ENCODE measurements around the gene LCN9.
A peak's percentile ranks its signal among the peaks of the same experiment; 100 is the strongest.
"Not testable (repeated sequence)": the region's sequence is repeated elsewhere in the genome, so short reads cannot be mapped to it uniquely, and the experiment has no call there.

Gene LCN9

GRCh38 chr9:135644631-135645218 is 18.4 kb upstream of the LCN9 start:
- FAIRE-seq (no peak), DNase-seq (ENCODE audit: insufficient read length, low spot score) (no peak)

GRCh38 chr9:135647884-135648283 is 15.2 kb upstream of the LCN9 start:
- FAIRE-seq = no peak
- no peak for DNase-seq (ENCODE audit: insufficient read length, low spot score)

DNA sequence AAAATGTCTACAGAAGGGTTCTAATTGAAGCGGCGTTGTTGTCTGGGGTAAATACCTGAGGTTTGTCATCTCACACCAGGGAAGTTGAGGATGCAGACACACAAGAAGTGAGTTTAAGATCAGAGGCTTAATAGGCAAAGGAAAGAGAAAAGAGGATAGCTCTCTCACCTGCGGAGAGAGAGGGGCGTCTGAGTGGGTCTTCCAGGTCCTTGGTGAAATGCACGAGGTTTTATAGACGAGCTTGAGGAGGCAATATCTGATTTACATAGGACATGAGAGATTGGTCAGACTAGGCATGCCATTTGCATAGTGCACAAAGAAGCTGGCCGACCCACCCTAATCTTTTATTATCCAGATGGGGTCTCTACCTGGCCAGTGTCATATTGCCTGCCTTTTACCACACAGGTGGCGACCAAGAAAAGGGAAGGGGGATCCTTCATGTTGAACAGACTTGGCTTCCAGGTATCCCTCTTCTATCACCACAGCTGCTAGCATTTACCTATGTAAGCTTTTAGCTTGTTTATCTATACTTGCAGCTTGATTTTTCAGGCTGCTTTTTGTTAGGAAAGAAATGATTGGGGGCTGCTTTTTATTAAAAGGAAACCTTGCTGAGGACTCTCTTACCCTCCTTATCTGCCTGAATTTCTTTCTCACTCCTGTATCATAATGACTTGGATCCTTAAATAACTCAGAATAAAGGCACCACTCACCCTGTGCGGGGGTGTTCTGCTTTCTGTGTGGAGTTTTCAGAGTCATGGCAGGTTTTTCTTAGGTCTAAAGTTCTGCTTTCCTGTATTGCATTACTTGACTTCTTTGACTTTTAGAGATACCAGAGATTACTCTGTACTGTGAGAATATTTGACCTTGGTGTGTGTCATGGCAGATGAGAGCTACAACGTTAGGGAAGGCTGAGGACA is 14.4 kb upstream of the LCN9 start:
- FAIRE-seq (no peak), DNase-seq (ENCODE audit: insufficient read length, low spot score) (no peak)

DNA sequence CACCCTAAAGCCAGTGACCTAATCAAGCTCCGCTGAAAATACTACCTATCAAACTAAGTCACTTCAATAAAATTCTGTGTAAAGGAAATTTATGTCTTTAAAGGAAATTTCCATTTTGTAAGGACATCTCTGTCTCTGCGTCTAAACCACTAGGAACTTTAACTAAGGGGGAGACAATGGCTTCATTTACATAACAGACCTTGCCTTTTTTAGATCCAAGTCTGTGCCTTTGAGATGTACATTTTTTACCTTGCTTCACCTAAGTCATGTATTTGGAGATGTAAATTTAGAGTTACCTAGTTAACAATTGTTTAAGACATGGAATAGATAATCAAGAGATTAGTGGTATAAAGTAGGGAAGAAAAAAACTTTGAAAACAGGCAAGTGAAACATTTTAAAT is 13.6 kb upstream of the LCN9 start:
- FAIRE-seq = no peak

DNA sequence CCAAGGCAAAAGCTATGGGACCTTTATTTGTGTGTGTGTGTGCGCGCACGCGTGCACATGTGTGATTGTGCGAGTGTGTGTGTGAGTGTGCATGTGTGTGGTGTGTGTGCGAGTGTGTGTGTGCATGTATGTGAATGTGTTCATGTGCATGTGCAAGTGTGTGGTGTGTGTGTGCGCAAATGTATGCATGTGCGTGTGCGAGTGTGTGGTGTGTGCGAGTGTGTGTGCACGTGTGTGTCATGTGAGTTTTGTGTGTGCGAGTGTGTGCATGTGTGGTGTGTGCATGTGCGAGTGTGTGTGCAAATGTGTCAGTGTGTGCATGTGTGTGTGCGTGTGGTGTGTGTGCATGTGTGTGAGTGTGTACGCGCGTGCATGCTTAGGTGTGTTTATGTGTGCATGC is 12.7 kb upstream of the LCN9 start:
- FAIRE-seq = peak; percentile 92

More for the DNA sequence above, 13.6 kb upstream of the LCN9 start:
- DNase-seq (ENCODE audit: insufficient read length, low spot score) = no peak

GRCh38 chr9:135655317-135655716 is 7.8 kb upstream of the LCN9 start:
- FAIRE-seq (no peak), DNase-seq (ENCODE audit: insufficient read length, low spot score) (no peak)

More for the DNA sequence above, 12.7 kb upstream of the LCN9 start:
- no peak for DNase-seq (ENCODE audit: insufficient read length, low spot score)

DNA sequence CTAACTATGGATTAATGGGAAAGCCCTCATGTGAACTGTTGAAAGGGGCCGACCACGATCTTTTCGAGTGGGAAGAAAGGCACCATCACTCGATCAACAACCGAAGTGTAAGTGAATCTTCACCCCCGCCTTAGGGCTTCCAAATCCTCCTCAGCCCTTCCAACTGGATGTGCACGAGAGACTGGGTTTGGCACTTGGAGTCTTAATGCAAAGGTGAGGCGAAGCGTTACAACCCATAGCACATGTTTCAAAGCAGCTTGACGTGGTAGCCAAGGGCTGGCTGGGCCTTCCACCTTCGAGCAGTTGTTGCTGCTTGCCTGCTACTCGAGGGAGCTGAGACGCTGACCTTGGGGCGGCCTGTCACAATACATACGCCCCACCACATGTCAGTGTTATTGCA is 5.7 kb upstream of the LCN9 start:
- FAIRE-seq = no peak
- DNase-seq (ENCODE audit: insufficient read length, low spot score) = no peak

- no peak for DNase-seq (ENCODE audit: insufficient read length, low spot score)
- FAIRE-seq = no peak
These were observed 3.9 kb upstream of the LCN9 start for GRCh38 chr9:135659252-135659651.

- no peak for FAIRE-seq
These were observed 2.7 kb upstream of the LCN9 start for GRCh38 chr9:135660407-135660806.

GRCh38 chr9:135661816-135662560 is 1.1 kb upstream of the LCN9 start:
- no peak for FAIRE-seq

More at GRCh38 chr9:135660407-135660806, 2.7 kb upstream of the LCN9 start:
- DNase-seq (ENCODE audit: insufficient read length, low spot score) = no peak

GRCh38 chr9:135663451-135663770 is 302 bp downstream of the LCN9 start:
- FAIRE-seq (no peak), DNase-seq (ENCODE audit: insufficient read length, low spot score) (no peak)

More at GRCh38 chr9:135661816-135662560, 1.1 kb upstream of the LCN9 start:
- DNase-seq (ENCODE audit: insufficient read length, low spot score) = no peak

- no peak for DNase-seq (ENCODE audit: insufficient read length, low spot score)
- no peak for FAIRE-seq
These were observed 748 bp downstream of the LCN9 start for GRCh38 chr9:135663857-135664256.

DNA sequence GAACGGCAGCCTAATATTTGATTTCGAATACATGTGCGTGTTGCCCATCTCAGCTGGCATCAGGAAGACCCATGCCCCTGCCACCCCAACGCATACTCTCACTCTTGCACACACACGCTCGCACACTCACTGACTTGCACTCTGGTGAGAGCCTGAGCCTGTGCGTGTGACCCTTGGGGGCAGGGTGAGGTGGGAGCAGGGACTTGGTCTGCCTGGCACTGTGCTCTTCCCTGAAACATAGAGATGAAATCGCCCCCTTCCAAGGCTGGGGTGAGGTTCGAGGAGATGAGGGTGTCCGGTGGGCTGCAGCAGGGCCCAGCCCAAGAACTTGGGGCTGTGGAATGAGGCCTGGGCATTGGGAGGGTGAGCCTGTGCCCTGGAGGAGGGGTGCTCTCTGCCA is 1.2 kb downstream of the LCN9 start:
- FAIRE-seq (no peak), DNase-seq (ENCODE audit: insufficient read length, low spot score) (no peak)

- no peak for DNase-seq (ENCODE audit: insufficient read length, low spot score)
- FAIRE-seq = no peak
These were observed 2.0 kb downstream of the LCN9 start for GRCh38 chr9:135664801-135665794.

- FAIRE-seq (no peak), DNase-seq (ENCODE audit: insufficient read length, low spot score) (no peak)
These were observed 2.7 kb downstream of the LCN9 start for GRCh38 chr9:135665795-135666189.

- no peak for FAIRE-seq
These were observed 3.7 kb downstream of the LCN9 start for GRCh38 chr9:135666534-135667462.

DNA sequence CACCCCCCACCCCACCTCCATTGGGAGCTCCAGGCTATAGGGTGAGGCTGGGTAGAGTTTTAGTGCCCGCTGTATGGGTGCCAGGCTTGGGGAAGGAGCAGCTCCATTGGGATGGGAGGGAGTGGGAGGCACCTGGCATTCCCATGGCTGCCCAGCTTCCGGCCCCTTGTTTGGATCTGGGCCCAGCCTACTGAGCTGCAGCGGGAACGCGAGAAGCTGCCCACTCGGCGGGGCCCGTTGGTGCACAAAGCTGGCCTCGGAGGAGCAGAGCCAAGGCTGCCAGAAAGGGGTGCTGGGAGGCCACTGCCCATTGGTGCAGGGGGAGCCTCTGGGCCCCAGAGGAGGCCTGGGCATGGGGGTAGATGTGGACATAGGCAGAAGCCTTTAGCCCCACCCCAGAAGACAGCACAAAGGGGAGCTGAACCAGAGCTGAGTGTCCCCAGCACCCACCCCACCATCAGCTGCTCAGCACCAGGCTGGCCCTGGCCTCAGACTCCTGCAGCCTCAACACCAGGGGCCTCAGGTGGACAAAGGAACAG is 4.4 kb downstream of the LCN9 start:
- FAIRE-seq = no peak

More at GRCh38 chr9:135666534-135667462, 3.7 kb downstream of the LCN9 start:
- DNase-seq (ENCODE audit: insufficient read length, low spot score) = no peak

GRCh38 chr9:135669018-135669417 is 5.9 kb downstream of the LCN9 start:
- DNase-seq (ENCODE audit: insufficient read length, low spot score); FAIRE-seq: not testable (repeated sequence)

More for the DNA sequence above, 4.4 kb downstream of the LCN9 start:
- no peak for DNase-seq (ENCODE audit: insufficient read length, low spot score)

Data from HTR-8/SVneo (cell line).